ENCODE data around the gene GGCX.

GGCX gene

DNA sequence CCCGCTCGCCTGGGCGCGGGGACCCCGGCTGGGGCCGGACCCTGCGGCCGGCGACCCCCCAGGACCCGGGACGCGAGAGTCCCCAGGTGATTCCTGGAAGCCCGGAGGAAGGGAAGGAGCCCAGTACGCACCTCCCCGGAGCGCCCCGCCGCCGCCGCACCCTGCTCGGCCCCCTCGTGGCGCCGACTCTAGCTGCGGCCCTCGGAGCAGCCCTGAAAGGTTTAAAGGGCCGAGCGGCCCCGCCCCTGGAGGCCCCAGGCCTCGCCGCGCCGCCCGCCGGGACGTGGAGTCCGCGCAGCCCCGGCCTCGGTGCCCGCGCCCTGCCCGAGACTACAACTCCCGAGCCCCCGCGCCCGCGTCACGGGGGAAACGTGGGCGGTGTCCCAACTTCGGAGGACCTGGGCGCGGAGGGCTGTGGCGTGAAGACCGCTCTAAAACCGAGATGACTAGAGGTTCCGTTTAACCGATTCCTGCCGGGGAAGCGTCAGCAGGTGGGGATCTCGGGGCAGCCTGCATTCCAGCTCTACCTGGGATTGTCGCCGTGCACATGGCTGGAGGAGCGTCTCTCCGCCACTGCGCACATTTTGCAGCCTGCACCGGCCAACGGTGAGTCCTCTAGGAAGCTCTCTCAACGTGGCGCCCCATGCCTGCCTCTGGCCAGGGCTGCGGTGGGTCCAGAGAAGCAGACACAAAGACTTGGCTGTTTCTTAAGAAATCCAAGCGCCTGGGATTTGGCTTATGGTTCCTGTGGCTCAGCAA, 41.4 kb upstream of the GGCX start, which contains the start of gene TMEM150A:
TMEM150A (minus strand) TSS at position 223 of the 759 bp plus-strand sequence. CDS start 750 bp downstream, outside the sequence.
- H2AFZ ChIP-seq (ENCODE audit: low read length), result peak within 1 kb of the TSS; percentile 82
- H3K27me3 ChIP-seq (replicated peaks; ENCODE audit: insufficient read depth, low read length), result no peaks in the 10 kb centered on the region
- H4K20me1 ChIP-seq (ENCODE audit: insufficient read depth, low read length), result no peaks in the 10 kb centered on the region
- H3K4me1 ChIP-seq (ENCODE audit: low read length), result peaks cover 5% of the 10 kb centered on the region; the same call in 1 of the 2 replicates
- TF ChIP-seq EZH2phosphoT487 (IDR thresholded peaks at IDR 0.05; ENCODE audit: low read length) (no peak), CTCF (IDR thresholded peaks at IDR 0.05; ENCODE audit: low read length) (peak; percentile 22)
- no peak within 1 kb of the TSS for H3K27ac ChIP-seq (ENCODE audit: low read length)
- peak within 1 kb of the TSS; percentile 62 for H3K4me2 ChIP-seq (ENCODE audit: low read depth, low read length)
- 0 out of 2 replicates have a peak, but pooled peaks cover 10% of the 10 kb centered on the region for H3F3A ChIP-seq (ENCODE audit: insufficient read depth, low read length)
- peak within 1 kb of the TSS; percentile 82 for H3K4me3 ChIP-seq (ENCODE audit: low read length)
- no peaks in the 10 kb centered on the region for H3K36me3 ChIP-seq (replicated peaks; ENCODE audit: insufficient read depth, low read length)
- DNase-seq, result peak; percentile 91
- H3K79me2 ChIP-seq (ENCODE audit: low read length), result no peaks in the 10 kb centered on the region
- H3K9me3 ChIP-seq (replicated peaks; ENCODE audit: insufficient read depth, low read length), result no peaks in the 10 kb centered on the region
- peak within 1 kb of the TSS; percentile 53; the same call in 1 of the 2 replicates for H3K9ac ChIP-seq (ENCODE audit: low read length)
- no peaks in the 10 kb centered on the region for H3K9me2 ChIP-seq (replicated peaks; ENCODE audit: insufficient read depth, low read length)

- no peak for DNase-seq
- Histone ChIP-seq H3K4me1 (ENCODE audit: low read length) (peaks cover 5% of the 10 kb centered on the region; the same call in 1 of the 2 replicates), H3K36me3 (replicated peaks; ENCODE audit: insufficient read depth, low read length) (no peaks in the 10 kb centered on the region), H3K9me3 (replicated peaks; ENCODE audit: insufficient read depth, low read length) (no peaks in the 10 kb centered on the region), H4K20me1 (ENCODE audit: insufficient read depth, low read length) (no peaks in the 10 kb centered on the region), H3K27ac (ENCODE audit: low read length) (no peak overlapping the region), H3K79me2 (ENCODE audit: low read length) (peaks cover 7% of the 10 kb centered on the region), H3K27me3 (replicated peaks; ENCODE audit: insufficient read depth, low read length) (no peaks in the 10 kb centered on the region), H2AFZ (ENCODE audit: low read length) (peak overlapping the region; percentile 82; the same call in 1 of the 2 replicates), H3K9ac (ENCODE audit: low read length) (peak overlapping the region; percentile 53; the same call in 1 of the 2 replicates), H3K9me2 (replicated peaks; ENCODE audit: insufficient read depth, low read length) (no peaks in the 10 kb centered on the region), H3K4me3 (ENCODE audit: low read length) (peak overlapping the region; percentile 82), H3K4me2 (ENCODE audit: low read depth, low read length) (peak overlapping the region; percentile 62), H3F3A (ENCODE audit: insufficient read depth, low read length) (0 out of 2 replicates have a peak, but pooled peaks cover 10% of the 10 kb centered on the region)
- TF ChIP-seq EZH2phosphoT487 (IDR thresholded peaks at IDR 0.05; ENCODE audit: low read length) (no peak), EZH2 (optimal IDR thresholded peaks at IDR 0.05; ENCODE audit: low read depth, low read length) (no peak), CTCF (IDR thresholded peaks at IDR 0.05; ENCODE audit: low read length) (no peak)
These were observed 40.6 kb upstream of the GGCX start for GRCh38 chr2:85601771-85602475.

DNA sequence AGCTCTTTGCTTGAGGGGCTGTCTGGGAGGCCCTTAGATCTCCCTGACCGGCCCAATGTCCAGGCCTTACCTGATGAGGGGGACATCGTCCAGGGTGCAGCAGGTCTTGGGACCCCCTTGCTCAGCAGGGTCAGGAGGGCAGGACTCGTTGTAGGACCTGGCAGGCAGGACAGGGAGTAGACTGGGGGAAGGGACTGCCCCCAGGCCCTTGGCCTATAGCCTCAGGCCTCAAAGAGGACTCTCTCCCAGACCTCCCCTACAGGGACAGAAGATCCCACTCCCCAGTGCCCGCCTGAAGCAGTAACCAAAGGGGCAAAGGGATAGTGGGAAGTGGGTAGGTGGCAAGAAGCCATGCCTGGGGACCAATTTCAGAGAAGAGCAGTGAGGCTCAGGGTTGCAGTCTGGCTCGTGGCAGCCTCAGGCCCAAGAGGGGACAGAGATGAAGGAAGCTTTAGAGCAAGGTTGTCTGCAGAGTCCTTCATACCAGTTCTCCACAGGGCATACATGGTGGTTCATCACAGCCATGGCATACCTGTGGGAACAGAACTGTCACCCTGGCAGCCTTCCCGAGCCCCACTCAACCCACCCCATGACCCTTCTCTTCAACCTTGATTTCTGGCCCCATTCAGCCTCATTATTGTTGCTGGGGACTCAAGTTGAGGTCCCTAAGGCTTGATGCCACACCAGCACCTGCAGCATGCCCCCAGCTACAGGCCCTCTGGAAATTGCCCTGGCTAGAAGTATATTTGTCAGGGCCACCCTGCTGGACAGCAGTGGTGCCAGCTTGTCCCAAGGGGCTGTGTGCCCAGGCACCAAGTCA, 39.9 kb upstream of the GGCX start:
- H3F3A ChIP-seq (ENCODE audit: insufficient read depth, low read length), result 0 out of 2 replicates have a peak, but pooled peaks cover 10% of the 10 kb centered on the region
- no peaks in the 10 kb centered on the region for H3K9me2 ChIP-seq (replicated peaks; ENCODE audit: insufficient read depth, low read length)
- no peak overlapping the region for H3K27ac ChIP-seq (ENCODE audit: low read length)
- H3K9me3 ChIP-seq (replicated peaks; ENCODE audit: insufficient read depth, low read length), result no peaks in the 10 kb centered on the region
- peak overlapping the region; percentile 62; the same call in 1 of the 2 replicates for H3K4me2 ChIP-seq (ENCODE audit: low read depth, low read length)
- DNase-seq, result no peak
- no peaks in the 10 kb centered on the region for H3K36me3 ChIP-seq (replicated peaks; ENCODE audit: insufficient read depth, low read length)
- no peaks in the 10 kb centered on the region for H3K27me3 ChIP-seq (replicated peaks; ENCODE audit: insufficient read depth, low read length)
- TF ChIP-seq EZH2phosphoT487 (IDR thresholded peaks at IDR 0.05; ENCODE audit: low read length), result no peak
- TF ChIP-seq CTCF (IDR thresholded peaks at IDR 0.05; ENCODE audit: low read length), result no peak
- no peak for TF ChIP-seq EZH2 (optimal IDR thresholded peaks at IDR 0.05; ENCODE audit: low read depth, low read length)
- H4K20me1 ChIP-seq (ENCODE audit: insufficient read depth, low read length), result no peaks in the 10 kb centered on the region
- peak overlapping the region; percentile 82 for H3K4me3 ChIP-seq (ENCODE audit: low read length)
- H2AFZ ChIP-seq (ENCODE audit: low read length), result no peak overlapping the region
- H3K4me1 ChIP-seq (ENCODE audit: low read length), result peaks cover 10% of the 10 kb centered on the region
- peaks cover 15% of the 10 kb centered on the region for H3K79me2 ChIP-seq (ENCODE audit: low read length)
- H3K9ac ChIP-seq (ENCODE audit: low read length), result no peak overlapping the region
